ENCODE results near the gene CSTF1.

CSTF1 gene

DNA sequence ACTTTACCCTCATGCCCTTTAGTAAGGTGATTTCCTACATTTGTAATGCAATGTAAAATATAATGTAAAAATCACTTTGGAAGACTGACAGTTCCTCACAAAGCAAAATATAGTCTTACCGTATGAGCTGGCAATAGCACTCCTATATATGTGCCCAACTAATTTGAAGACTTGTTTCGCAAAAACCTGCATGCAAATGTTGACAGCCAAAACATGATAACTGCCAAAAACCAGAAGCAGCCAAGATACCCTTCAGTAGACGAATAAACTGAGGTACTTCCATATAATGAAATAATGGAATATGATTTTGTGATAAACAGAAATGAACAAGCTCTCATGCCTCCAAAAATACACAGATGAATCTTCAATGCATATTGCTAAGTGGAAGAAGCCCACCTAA, 14.1 kb upstream of the CSTF1 start:
- no peak overlapping the region for H4K91ac ChIP-seq (ENCODE audit: low read depth, low read length, poor library complexity)
- H3K14ac ChIP-seq (ENCODE audit: low read length) = no peak overlapping the region
- H3K79me1 ChIP-seq (ENCODE audit: low read depth, low read length) = peaks cover 3% of the 10 kb centered on the region
- no peak for DNase-seq (ENCODE audit: low spot score)
- H3K4me1 ChIP-seq (ENCODE audit: control insufficient read depth in 2 of 2, insufficient read depth in 1 of 2, low read depth in 1 of 2, low read length in 2 of 2) = no peaks in the 10 kb centered on the region
- H2BK5ac ChIP-seq (ENCODE audit: low read length) = no peak overlapping the region
- H3K23ac ChIP-seq (ENCODE audit: low read depth, low read length, poor library complexity) = no peak overlapping the region
- no peak overlapping the region for H2BK15ac ChIP-seq (ENCODE audit: low read length)
- no peak overlapping the region for H3K9ac ChIP-seq (ENCODE audit: low read depth, low read length, poor library complexity)
- no peak overlapping the region for H3K4ac ChIP-seq (ENCODE audit: low read length)
- H3K18ac ChIP-seq (ENCODE audit: low read length) = no peak overlapping the region
- H4K8ac ChIP-seq (ENCODE audit: low read depth, low read length) = no peak overlapping the region
- peaks cover 25 to 97% of the 10 kb centered on the region in 2 donors for H3K36me3 ChIP-seq (replicated peaks in 1 of 2; ENCODE audit: control insufficient read depth in 2 of 2, insufficient read depth in 2 of 2, low read length in 2 of 2)
- H3K27ac ChIP-seq (replicated peaks; ENCODE audit: low read length) = no peak overlapping the region
- no peak overlapping the region for H2BK12ac ChIP-seq (ENCODE audit: low read length)
- no CpG with 5 or more reads among the region's 3 CpGs for WGBS, 2 donors (ENCODE audit: extremely low coverage in 2 of 2, insufficient read length in 2 of 2, insufficient replicate concordance in 1 of 2)
- no peaks in the 10 kb centered on the region for H3K9me3 ChIP-seq (replicated peaks in 1 of 2; ENCODE audit: control insufficient read depth in 2 of 2, insufficient read depth in 1 of 2, low read depth in 1 of 2, low read length in 2 of 2)
- no peak overlapping the region for H3K4me2 ChIP-seq (ENCODE audit: insufficient read depth, low read length, poor library complexity, severe bottlenecking)
- no peak overlapping the region for H3K4me3 ChIP-seq (ENCODE audit: low read length in 2 of 2)
- H2AK5ac ChIP-seq (ENCODE audit: low read depth, low read length) = no peak overlapping the region
- H3K27me3 ChIP-seq (ENCODE audit: control insufficient read depth in 3 of 3, insufficient read depth in 3 of 3, low read depth in 1 of 3, low read length in 3 of 3) = no peaks in the 10 kb centered on the region
- H2BK120ac ChIP-seq (ENCODE audit: low read depth, low read length) = no peak overlapping the region
- H2AFZ ChIP-seq (ENCODE audit: low read length) = no peak overlapping the region

DNA sequence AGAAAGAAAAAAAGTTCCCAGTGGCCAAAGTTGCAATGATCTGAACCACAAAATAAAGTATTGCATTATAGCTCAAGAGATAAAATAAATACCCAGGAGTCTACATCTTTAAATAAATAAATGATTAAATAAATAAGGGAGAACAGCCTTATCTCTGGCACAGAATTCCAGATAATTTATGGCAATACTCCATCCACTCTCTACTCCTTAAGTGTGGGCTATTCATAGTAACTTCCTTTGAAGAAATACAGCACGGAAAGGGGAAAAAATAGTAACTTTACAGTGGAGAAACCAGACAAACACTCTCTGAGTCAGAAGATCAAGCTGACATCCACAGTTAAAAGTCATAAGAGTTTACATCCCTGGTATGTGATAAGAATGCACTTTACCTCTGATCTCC, 12.1 kb upstream of the CSTF1 start:
- no peak overlapping the region for H3K23ac ChIP-seq (ENCODE audit: low read depth, low read length, poor library complexity)
- no peak overlapping the region for H2BK120ac ChIP-seq (ENCODE audit: low read depth, low read length)
- H3K27me3 ChIP-seq (ENCODE audit: control insufficient read depth in 3 of 3, insufficient read depth in 3 of 3, low read depth in 1 of 3, low read length in 3 of 3) = no peaks in the 10 kb centered on the region
- no peak overlapping the region for H4K91ac ChIP-seq (ENCODE audit: low read depth, low read length, poor library complexity)
- H2AFZ ChIP-seq (ENCODE audit: low read length) = no peak overlapping the region
- no peak overlapping the region for H3K27ac ChIP-seq (replicated peaks; ENCODE audit: low read length)
- H3K14ac ChIP-seq (ENCODE audit: low read length) = no peak overlapping the region
- H3K18ac ChIP-seq (ENCODE audit: low read length) = no peak overlapping the region
- no peaks in the 10 kb centered on the region for H3K4me1 ChIP-seq (ENCODE audit: control insufficient read depth in 2 of 2, insufficient read depth in 1 of 2, low read depth in 1 of 2, low read length in 2 of 2)
- H2BK15ac ChIP-seq (ENCODE audit: low read length) = no peak overlapping the region
- no peak overlapping the region for H2BK5ac ChIP-seq (ENCODE audit: low read length)
- WGBS, 2 donors (ENCODE audit: extremely low coverage in 2 of 2, insufficient read length in 2 of 2, insufficient replicate concordance in 1 of 2) = no CpG with 5 or more reads among the region's 1 CpG
- no peaks in the 10 kb centered on the region for H3K9me3 ChIP-seq (replicated peaks in 1 of 2; ENCODE audit: control insufficient read depth in 2 of 2, insufficient read depth in 1 of 2, low read depth in 1 of 2, low read length in 2 of 2)
- H3K79me1 ChIP-seq (ENCODE audit: low read depth, low read length) = peaks cover 3% of the 10 kb centered on the region
- H3K9ac ChIP-seq (ENCODE audit: low read depth, low read length, poor library complexity) = no peak overlapping the region
- no peak overlapping the region for H2BK12ac ChIP-seq (ENCODE audit: low read length)
- no peak overlapping the region for H3K4ac ChIP-seq (ENCODE audit: low read length)
- H3K4me2 ChIP-seq (ENCODE audit: insufficient read depth, low read length, poor library complexity, severe bottlenecking) = no peak overlapping the region
- H4K8ac ChIP-seq (ENCODE audit: low read depth, low read length) = no peak overlapping the region
- DNase-seq (ENCODE audit: low spot score) = no peak
- H2AK5ac ChIP-seq (ENCODE audit: low read depth, low read length) = no peak overlapping the region
- H3K36me3 ChIP-seq (replicated peaks in 1 of 2; ENCODE audit: control insufficient read depth in 2 of 2, insufficient read depth in 2 of 2, low read length in 2 of 2) = peaks cover 32 to 98% of the 10 kb centered on the region in 2 donors
- no peak overlapping the region for H3K4me3 ChIP-seq (ENCODE audit: low read length in 2 of 2)

DNA sequence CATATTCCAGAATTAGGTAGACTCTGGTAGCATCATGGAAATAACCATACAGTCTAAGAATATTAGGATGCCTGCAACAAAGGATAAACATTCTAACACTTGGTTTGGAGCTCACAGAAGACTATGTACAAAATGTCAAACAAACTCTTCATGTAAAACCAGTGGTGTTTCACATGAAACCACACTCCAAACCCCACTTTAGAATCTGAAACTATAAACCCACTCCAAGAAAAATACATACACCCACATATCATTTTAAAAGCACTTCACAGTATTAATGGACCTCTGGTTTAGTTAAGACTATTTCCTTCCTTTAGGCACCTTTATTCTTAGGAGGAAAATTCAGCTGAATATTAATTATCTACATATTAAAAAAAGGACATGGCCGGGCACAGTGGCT, 10.9 kb upstream of the CSTF1 start:
- peaks cover 3% of the 10 kb centered on the region for H3K79me1 ChIP-seq (ENCODE audit: low read depth, low read length)
- H3K18ac ChIP-seq (ENCODE audit: low read length) = no peak overlapping the region
- H3K4me3 ChIP-seq (ENCODE audit: low read length in 2 of 2) = no peak overlapping the region
- no peak overlapping the region for H3K4ac ChIP-seq (ENCODE audit: low read length)
- H4K8ac ChIP-seq (ENCODE audit: low read depth, low read length) = no peak overlapping the region
- H3K14ac ChIP-seq (ENCODE audit: low read length) = no peak overlapping the region
- no peak overlapping the region for H2BK12ac ChIP-seq (ENCODE audit: low read length)
- no peak overlapping the region for H3K4me2 ChIP-seq (ENCODE audit: insufficient read depth, low read length, poor library complexity, severe bottlenecking)
- WGBS, 2 donors (ENCODE audit: extremely low coverage in 2 of 2, insufficient read length in 2 of 2, insufficient replicate concordance in 1 of 2) = no CpG with 5 or more reads among the region's 1 CpG
- H3K23ac ChIP-seq (ENCODE audit: low read depth, low read length, poor library complexity) = no peak overlapping the region
- H3K36me3 ChIP-seq (replicated peaks in 1 of 2; ENCODE audit: control insufficient read depth in 2 of 2, insufficient read depth in 2 of 2, low read length in 2 of 2) = peaks cover 38 to 97% of the 10 kb centered on the region in 2 donors
- no peak overlapping the region for H2AFZ ChIP-seq (ENCODE audit: low read length)
- no peak overlapping the region for H3K9ac ChIP-seq (ENCODE audit: low read depth, low read length, poor library complexity)
- no peaks in the 10 kb centered on the region for H3K27me3 ChIP-seq (ENCODE audit: control insufficient read depth in 3 of 3, insufficient read depth in 3 of 3, low read depth in 1 of 3, low read length in 3 of 3)
- no peak overlapping the region for H2AK5ac ChIP-seq (ENCODE audit: low read depth, low read length)
- H2BK5ac ChIP-seq (ENCODE audit: low read length) = no peak overlapping the region
- no peak overlapping the region for H4K91ac ChIP-seq (ENCODE audit: low read depth, low read length, poor library complexity)
- no peaks in the 10 kb centered on the region for H3K4me1 ChIP-seq (ENCODE audit: control insufficient read depth in 2 of 2, insufficient read depth in 1 of 2, low read depth in 1 of 2, low read length in 2 of 2)
- H3K9me3 ChIP-seq (replicated peaks in 1 of 2; ENCODE audit: control insufficient read depth in 2 of 2, insufficient read depth in 1 of 2, low read depth in 1 of 2, low read length in 2 of 2) = no peaks in the 10 kb centered on the region
- no peak overlapping the region for H3K27ac ChIP-seq (replicated peaks; ENCODE audit: low read length)
- no peak for DNase-seq (ENCODE audit: low spot score)
- no peak overlapping the region for H2BK15ac ChIP-seq (ENCODE audit: low read length)
- H2BK120ac ChIP-seq (ENCODE audit: low read depth, low read length) = no peak overlapping the region

DNA sequence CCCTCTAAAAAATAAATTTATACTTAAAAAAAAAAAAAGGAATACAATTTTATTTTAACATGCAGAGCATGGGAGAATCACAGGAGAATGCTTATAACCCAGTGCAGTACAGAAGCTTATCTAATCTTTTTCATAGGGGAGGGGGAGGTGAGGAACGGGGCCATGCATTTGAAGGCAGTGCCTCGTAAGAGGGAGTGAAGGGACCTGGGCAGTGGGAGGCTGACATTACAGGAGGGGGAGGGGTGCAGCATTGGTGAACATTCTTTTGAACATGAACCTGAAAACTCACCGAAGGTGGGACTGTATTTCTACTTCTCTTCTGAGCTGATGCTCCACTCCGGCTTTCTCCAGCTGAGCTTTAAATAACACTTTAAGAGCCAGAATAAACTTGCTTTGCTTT, 9.7 kb upstream of the CSTF1 start:
- Histone ChIP-seq H4K8ac (ENCODE audit: low read depth, low read length) (no peak overlapping the region), H3K4me1 (ENCODE audit: control insufficient read depth in 2 of 2, insufficient read depth in 1 of 2, low read depth in 1 of 2, low read length in 2 of 2) (no peaks in the 10 kb centered on the region), H3K9me3 (replicated peaks in 1 of 2; ENCODE audit: control insufficient read depth in 2 of 2, insufficient read depth in 1 of 2, low read depth in 1 of 2, low read length in 2 of 2) (no peaks in the 10 kb centered on the region), H3K4me3 (ENCODE audit: low read length in 2 of 2) (no peak overlapping the region), H3K79me1 (ENCODE audit: low read depth, low read length) (peaks cover 2% of the 10 kb centered on the region), H3K36me3 (replicated peaks in 1 of 2; ENCODE audit: control insufficient read depth in 2 of 2, insufficient read depth in 2 of 2, low read length in 2 of 2) (peaks cover 40 to 99% of the 10 kb centered on the region in 2 donors), H2BK15ac (ENCODE audit: low read length) (no peak overlapping the region), H2BK5ac (ENCODE audit: low read length) (no peak overlapping the region), H3K18ac (ENCODE audit: low read length) (no peak overlapping the region), H3K4me2 (ENCODE audit: insufficient read depth, low read length, poor library complexity, severe bottlenecking) (no peak overlapping the region), H2AFZ (ENCODE audit: low read length) (no peak overlapping the region), H3K4ac (ENCODE audit: low read length) (no peak overlapping the region), H3K23ac (ENCODE audit: low read depth, low read length, poor library complexity) (no peak overlapping the region), H3K27ac (replicated peaks; ENCODE audit: low read length) (no peak overlapping the region), H3K9ac (ENCODE audit: low read depth, low read length, poor library complexity) (no peak overlapping the region), H2BK120ac (ENCODE audit: low read depth, low read length) (no peak overlapping the region), H2AK5ac (ENCODE audit: low read depth, low read length) (no peak overlapping the region), H4K91ac (ENCODE audit: low read depth, low read length, poor library complexity) (no peak overlapping the region), H3K14ac (ENCODE audit: low read length) (no peak overlapping the region), H3K27me3 (ENCODE audit: control insufficient read depth in 3 of 3, insufficient read depth in 3 of 3, low read depth in 1 of 3, low read length in 3 of 3) (no peaks in the 10 kb centered on the region), H2BK12ac (ENCODE audit: low read length) (no peak overlapping the region)
- no CpG with 5 or more reads among the region's 4 CpGs for whole genome bisulfite sequencing, 2 donors (ENCODE audit: extremely low coverage in 2 of 2, insufficient read length in 2 of 2, insufficient replicate concordance in 1 of 2)
- DNase-seq (ENCODE audit: low spot score) = no peak

Measured in neuronal stem cell (in vitro differentiated cells).